OCI-LY1 (cell line): ENCODE results near the gene MXRA8.

Source experiments
- H2AFZ ChIP-seq: fragments of 200-600 bp; sonication (generic), shearing (Covaris generic); 2 replicates; pipeline ENCODE4 v1.6.0; 2014; ENCODE audit warnings: antibody characterized with exemption, mild to moderate bottlenecking, low read length
- H3F3A ChIP-seq: fragments of 200-600 bp; sonication (generic), shearing (Covaris generic); 2 replicates; pipeline ENCODE4 v1.6.0; 2014; ENCODE audit warnings: mild to moderate bottlenecking, antibody characterized with exemption, low read length, moderate library complexity; ENCODE audit not compliant: insufficient read depth
- H3K27ac ChIP-seq: fragments of 200-600 bp; sonication (generic); 2 replicates; pipeline ENCODE4 v1.5.1; 2014; ENCODE audit warnings: low read length, mixed run types, mild to moderate bottlenecking, low read depth; ENCODE audit not compliant: poor library complexity, severe bottlenecking
- H3K27me3 ChIP-seq: fragments of 200-600 bp; sonication (generic); 2 replicates; pipeline ENCODE4 v1.6.0; 2014; ENCODE audit warnings: antibody characterized with exemption, mild to moderate bottlenecking, low read length, moderate library complexity; ENCODE audit not compliant: insufficient read depth
- H3K36me3 ChIP-seq: fragments of 200-600 bp; sonication (generic); 2 replicates; pipeline ENCODE4 v1.6.1; 2014; ENCODE audit warnings: mild to moderate bottlenecking, antibody characterized with exemption, low read length, moderate library complexity, mixed read lengths; ENCODE audit not compliant: insufficient read depth
- H3K4me1 ChIP-seq: fragments of 200-600 bp; sonication (generic); 2 replicates; pipeline ENCODE4 v1.5.1; 2014; ENCODE audit warnings: mild to moderate bottlenecking, low read length, moderate library complexity; ENCODE audit not compliant: insufficient read depth, severe bottlenecking
- H3K4me2 ChIP-seq: fragments of 200-600 bp; sonication (generic), shearing (Covaris generic); 2 replicates; pipeline ENCODE4 v1.6.1; 2014; ENCODE audit warnings: low read length
- H3K4me3 ChIP-seq: fragments of 200-600 bp; sonication (generic); 2 replicates; pipeline ENCODE4 v1.5.1; 2014; ENCODE audit warnings: low read length, low read depth, mild to moderate bottlenecking, mixed read lengths; ENCODE audit not compliant: poor library complexity, severe bottlenecking
- H3K79me2 ChIP-seq: fragments of 200-600 bp; shearing (Covaris generic); 2 replicates; pipeline ENCODE4 v1.6.1; 2016; ENCODE audit warnings: mixed run types, low read length, mixed read lengths; ENCODE audit not compliant: insufficient read depth
- H3K9ac ChIP-seq: fragments of 200-600 bp; sonication (generic), shearing (Covaris generic); 2 replicates; pipeline ENCODE4 v1.6.1; 2014; ENCODE audit warnings: mild to moderate bottlenecking, low read length, mixed read lengths
- H3K9me2 ChIP-seq: fragments of 200-600 bp; sonication (generic), shearing (Covaris generic); 2 replicates; pipeline ENCODE4 v1.6.1; 2014; ENCODE audit warnings: low read depth, mild to moderate bottlenecking, low read length, mixed read lengths
- H3K9me3 ChIP-seq: fragments of 200-600 bp; shearing (Covaris generic); 2 replicates; pipeline ENCODE4 v1.6.1; 2014; ENCODE audit warnings: low read length, mixed read lengths
- H4K20me1 ChIP-seq: fragments of 200-600 bp; sonication (generic), shearing (Covaris generic); 2 replicates; pipeline ENCODE4 v1.6.0; 2016; ENCODE audit warnings: mild to moderate bottlenecking, low read length; ENCODE audit not compliant: insufficient read depth
- CTCF ChIP-seq: fragments of 200-600 bp; sonication (generic), shearing (Covaris generic); IDR thresholded peaks from 2 replicates; pipeline ENCODE4 v1.5.1; 2017; ENCODE audit warnings: mild to moderate bottlenecking, antibody characterized with exemption, low read length, moderate library complexity, mixed read lengths
- EZH2 ChIP-seq: fragments of 200-600 bp; sonication (generic), shearing (Covaris generic); IDR thresholded peaks from 2 replicates; pipeline ENCODE4 v1.8.0; 2017; ENCODE audit warnings: borderline replicate concordance, mixed run types, mild to moderate bottlenecking, antibody characterized with exemption, low read length, moderate library complexity, mixed read lengths

Gene MXRA8

GRCh38 chr1:1310476-1311053 lies 47.8 kb downstream of the MXRA8 start:
- Histone ChIP-seq H3K4me2 (peak overlapping the region; percentile 97), H3K27me3 (no peaks in the 10 kb centered on the region), H3K9me2 (no peaks in the 10 kb centered on the region), H4K20me1 (no peaks in the 10 kb centered on the region), H2AFZ (no peak overlapping the region), H3K79me2 (no peaks in the 10 kb centered on the region), H3K9ac (no peak overlapping the region), H3K27ac (peak overlapping the region; percentile 10), H3K4me1 (peaks cover 30% of the 10 kb centered on the region), H3K36me3 (peaks cover 53% of the 10 kb centered on the region), H3F3A (no peaks in the 10 kb centered on the region), H3K4me3 (peak overlapping the region; percentile 90), H3K9me3 (no peaks in the 10 kb centered on the region)
- no peak for TF ChIP-seq CTCF
- no peak for TF ChIP-seq EZH2

- no peaks in the 10 kb centered on the region for H3K79me2 ChIP-seq
- no peaks in the 10 kb centered on the region for H3K9me3 ChIP-seq
- H3K27ac ChIP-seq, result peak overlapping the region; percentile 10
- H3K4me1 ChIP-seq, result peaks cover 35% of the 10 kb centered on the region
- no peaks in the 10 kb centered on the region for H3F3A ChIP-seq
- no peaks in the 10 kb centered on the region for H4K20me1 ChIP-seq
- no peaks in the 10 kb centered on the region for H3K27me3 ChIP-seq
- H3K4me3 ChIP-seq, result peak overlapping the region; percentile 90
- TF ChIP-seq EZH2 (no peak), CTCF (no peak)
- no peak overlapping the region for H2AFZ ChIP-seq
- no peaks in the 10 kb centered on the region for H3K9me2 ChIP-seq
- H3K9ac ChIP-seq, result peak overlapping the region; percentile 93; the same call in 1 of the 2 replicates
- peaks cover 49% of the 10 kb centered on the region for H3K36me3 ChIP-seq
- peak overlapping the region; percentile 97 for H3K4me2 ChIP-seq
These were observed 48.3 kb downstream of the MXRA8 start for GRCh38 chr1:1310109-1310385.

GRCh38 chr1:1309251-1310108 lies 48.9 kb downstream of the MXRA8 start:
- H3K36me3 ChIP-seq, result peaks cover 43% of the 10 kb centered on the region
- no peaks in the 10 kb centered on the region for H3K9me2 ChIP-seq
- TF ChIP-seq CTCF, result no peak
- no peak for TF ChIP-seq EZH2
- no peak overlapping the region for H2AFZ ChIP-seq
- peaks cover 37% of the 10 kb centered on the region for H3K4me1 ChIP-seq
- no peaks in the 10 kb centered on the region for H3F3A ChIP-seq
- no peaks in the 10 kb centered on the region for H4K20me1 ChIP-seq
- H3K27ac ChIP-seq, result peak overlapping the region; percentile 10
- H3K79me2 ChIP-seq, result no peaks in the 10 kb centered on the region
- no peaks in the 10 kb centered on the region for H3K27me3 ChIP-seq
- H3K9me3 ChIP-seq, result no peaks in the 10 kb centered on the region
- H3K4me2 ChIP-seq, result peak overlapping the region; percentile 97
- peak overlapping the region; percentile 90 for H3K4me3 ChIP-seq
- H3K9ac ChIP-seq, result peak overlapping the region; percentile 93
